ENCODE measurements around the gene DNTT.

- TF ChIP-seq, protein P1, sequence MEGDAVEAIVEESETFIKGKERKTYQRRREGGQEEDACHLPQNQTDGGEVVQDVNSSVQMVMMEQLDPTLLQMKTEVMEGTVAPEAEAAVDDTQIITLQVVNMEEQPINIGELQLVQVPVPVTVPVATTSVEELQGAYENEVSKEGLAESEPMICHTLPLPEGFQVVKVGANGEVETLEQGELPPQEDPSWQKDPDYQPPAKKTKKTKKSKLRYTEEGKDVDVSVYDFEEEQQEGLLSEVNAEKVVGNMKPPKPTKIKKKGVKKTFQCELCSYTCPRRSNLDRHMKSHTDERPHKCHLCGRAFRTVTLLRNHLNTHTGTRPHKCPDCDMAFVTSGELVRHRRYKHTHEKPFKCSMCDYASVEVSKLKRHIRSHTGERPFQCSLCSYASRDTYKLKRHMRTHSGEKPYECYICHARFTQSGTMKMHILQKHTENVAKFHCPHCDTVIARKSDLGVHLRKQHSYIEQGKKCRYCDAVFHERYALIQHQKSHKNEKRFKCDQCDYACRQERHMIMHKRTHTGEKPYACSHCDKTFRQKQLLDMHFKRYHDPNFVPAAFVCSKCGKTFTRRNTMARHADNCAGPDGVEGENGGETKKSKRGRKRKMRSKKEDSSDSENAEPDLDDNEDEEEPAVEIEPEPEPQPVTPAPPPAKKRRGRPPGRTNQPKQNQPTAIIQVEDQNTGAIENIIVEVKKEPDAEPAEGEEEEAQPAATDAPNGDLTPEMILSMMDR (IDR thresholded peaks at IDR 0.05): no peak
- TF ChIP-seq EP300 (IDR thresholded peaks at IDR 0.05) (no peak), POLR2AphosphoS5 (IDR thresholded peaks at IDR 0.05) (no peak), POLR2A (IDR thresholded peaks at IDR 0.05; ENCODE audit: low read depth) (no peak)
These were observed 5.5 kb downstream of the DNTT start for GRCh38 chr10:96309628-96310320.

Data from esophagus muscularis mucosa (tissue), 4 donors.